ENCODE results near the gene SPSB1. TPM values are rescaled to one million over a fixed set of nuclear protein-coding genes. Genes with fewer than 3 reads are reported as not detected.

Gene SPSB1
- total and polyA plus RNA-seq, 2 of the 4 experiments (the other 2 are of a cell fraction): 16.7 to 19.8 TPM

DNA sequence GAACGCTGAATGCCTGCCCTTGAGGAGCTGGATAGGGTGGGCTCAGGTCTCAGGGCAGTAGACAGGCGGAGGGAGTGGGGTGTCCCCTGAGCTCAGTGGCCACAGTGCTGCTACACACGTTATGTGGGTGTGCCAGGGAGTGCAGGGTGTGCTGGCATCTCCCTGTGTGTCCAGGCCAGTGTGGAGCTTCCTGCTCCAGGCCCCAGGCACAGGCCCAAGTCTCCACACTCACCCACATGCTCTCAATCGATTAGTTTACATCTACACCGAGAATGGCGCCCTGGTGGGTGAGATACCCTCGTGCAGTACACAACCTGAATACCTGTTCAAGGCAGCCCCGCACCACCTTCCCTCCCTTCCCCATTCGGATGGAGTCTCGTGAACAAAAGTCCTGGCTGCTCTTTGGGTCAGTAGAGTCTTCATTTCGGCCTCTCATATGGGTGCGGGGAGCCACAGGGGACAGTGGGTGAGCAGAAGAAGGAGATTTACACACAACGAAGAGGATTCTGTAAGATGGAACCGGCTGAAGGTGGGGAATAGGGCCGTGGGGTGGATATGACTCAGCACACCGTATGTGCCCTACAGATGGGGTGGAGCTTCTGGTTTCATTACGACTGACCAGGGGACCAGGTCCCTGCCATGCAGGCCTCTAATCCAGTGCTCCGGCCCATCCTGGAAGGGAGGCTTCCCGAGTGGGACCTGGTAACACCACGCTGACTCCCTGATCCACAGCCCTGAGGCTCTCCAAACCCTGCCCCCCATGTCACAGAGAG lies 93.3 kb downstream of the SPSB1 start:
- peak overlapping the region; percentile 72 for H2AFZ ChIP-seq (replicated peaks; ENCODE audit: low read length, poor library complexity)
- H4K20me1 ChIP-seq (ENCODE audit: insufficient read depth, low read length): no peaks in the 10 kb centered on the region
- ATAC-seq (ENCODE audit: low read depth): no peak
- no peak overlapping the region for H3K4me3 ChIP-seq (ENCODE audit: insufficient read depth, low read depth, low read length)
- no peak overlapping the region for H3K4me2 ChIP-seq (ENCODE audit: low read depth, low read length)
- H3K9me3 ChIP-seq (ENCODE audit: control insufficient read depth, insufficient read depth, low read length): no peaks in the 10 kb centered on the region
- no peak for DNase-seq
- no peak overlapping the region for H3K23ac ChIP-seq (ENCODE audit: low read depth, low read length)
- peaks cover 9% of the 10 kb centered on the region for H3K27me3 ChIP-seq (ENCODE audit: control insufficient read depth, insufficient read depth, low read length)
- dilution Hi-C loops (cut with HindIII; ENCODE audit: low sequenced_read_pairs, unreplicated experiment): no loop called here
- H2BK5ac ChIP-seq (ENCODE audit: low read depth, low read length, poor library complexity, severe bottlenecking): no peak overlapping the region
- in situ Hi-C loops (cut with MboI; ENCODE audit: low sequenced_read_pairs): no loop called here
- no peak overlapping the region for H3K56ac ChIP-seq (ENCODE audit: extremely low read depth, insufficient read depth, low read length)
- H4K8ac ChIP-seq (ENCODE audit: low read depth in 2 of 2, low read length in 2 of 2): no peak overlapping the region
- H3K27ac ChIP-seq (ENCODE audit: insufficient read depth, low read length): no peak overlapping the region
- no peak overlapping the region for H3K9ac ChIP-seq (ENCODE audit: low read depth, low read length)
- no peak overlapping the region for H2AK5ac ChIP-seq (ENCODE audit: low read depth, low read length)
- H2BK120ac ChIP-seq (ENCODE audit: low read depth, low read length): no peak overlapping the region
- no peaks in the 10 kb centered on the region for H3K79me1 ChIP-seq (ENCODE audit: low read depth in 1 of 2, low read length in 2 of 2)
- H2BK20ac ChIP-seq (ENCODE audit: low read depth, low read length): no peak overlapping the region
- no peaks in the 10 kb centered on the region; the same call in 1 of the 2 replicates for H3K9me1 ChIP-seq (ENCODE audit: insufficient read depth, low read length)
- ChIA-PET POLR2A (ENCODE audit: unreplicated experiment) (no interaction called here), CTCF (interaction anchor here (1.2 kb wide), 1 partner anchor 11 kb away, joined by 3 read pairs; no protein-coding TSS in a partner anchor)
- no peaks in the 10 kb centered on the region for H3K36me3 ChIP-seq (ENCODE audit: control insufficient read depth, insufficient read depth, low read length)
- H3K4me1 ChIP-seq (ENCODE audit: control insufficient read depth, insufficient read depth, low read length): peaks cover 2% of the 10 kb centered on the region; the same call in 1 of the 2 replicates
- WGBS, 2 experiments (ENCODE audit: extremely low coverage in 2 of 2, insufficient read length in 1 of 2): 89% methylated on average over 5 of the region's 20 CpGs; no CpG with 5 or more reads in 1 of the 2 experiments
- H2AK9ac ChIP-seq (replicated peaks; ENCODE audit: low read depth, low read length, poor library complexity): no peak overlapping the region
- no peak overlapping the region for H3K14ac ChIP-seq (replicated peaks; ENCODE audit: low read depth, low read length)
- BruUV-seq (replicated peaks): no TSS peak
- no peak overlapping the region for H3K18ac ChIP-seq (ENCODE audit: low read depth, low read length)
- no peak overlapping the region for H3K4ac ChIP-seq (ENCODE audit: low read depth, low read length)
- intact Hi-C loops (cut with micrococcal nuclease): no loop called here
- no peak overlapping the region for H4K5ac ChIP-seq (ENCODE audit: low read depth, low read length)
- no peak overlapping the region for H4K91ac ChIP-seq (ENCODE audit: insufficient read depth, low read depth, low read length)
- H2BK15ac ChIP-seq (ENCODE audit: low read depth, low read length): no peak overlapping the region
- TF ChIP-seq, protein P1, sequence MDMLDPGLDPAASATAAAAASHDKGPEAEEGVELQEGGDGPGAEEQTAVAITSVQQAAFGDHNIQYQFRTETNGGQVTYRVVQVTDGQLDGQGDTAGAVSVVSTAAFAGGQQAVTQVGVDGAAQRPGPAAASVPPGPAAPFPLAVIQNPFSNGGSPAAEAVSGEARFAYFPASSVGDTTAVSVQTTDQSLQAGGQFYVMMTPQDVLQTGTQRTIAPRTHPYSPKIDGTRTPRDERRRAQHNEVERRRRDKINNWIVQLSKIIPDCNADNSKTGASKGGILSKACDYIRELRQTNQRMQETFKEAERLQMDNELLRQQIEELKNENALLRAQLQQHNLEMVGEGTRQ (IDR thresholded peaks at IDR 0.05; ENCODE audit: low read depth, low read length): no peak
- no peak for TF ChIP-seq RFX5 (IDR thresholded peaks at IDR 0.05; ENCODE audit: low read depth, low read length)
- no peak for TF ChIP-seq POLR2A (IDR thresholded peaks at IDR 0.05; ENCODE audit: low read depth, low read length)
- no peak for TF ChIP-seq MAFK (IDR thresholded peaks at IDR 0.05; ENCODE audit: low read depth, low read length)
- TF ChIP-seq CHD1 (IDR thresholded peaks at IDR 0.05; ENCODE audit: low read depth, low read length): no peak
- TF ChIP-seq BHLHE40 (IDR thresholded peaks at IDR 0.05; ENCODE audit: low read depth, low read length): no peak
- no peak for TF ChIP-seq MAZ (IDR thresholded peaks at IDR 0.05; ENCODE audit: borderline replicate concordance, low read depth, low read length)
- no peak for TF ChIP-seq NFE2L2 (IDR thresholded peaks at IDR 0.05; ENCODE audit: low read depth, low read length)
- TF ChIP-seq MXI1 (IDR thresholded peaks at IDR 0.05; ENCODE audit: borderline replicate concordance, low read depth, low read length): no peak
- TF ChIP-seq CEBPB (IDR thresholded peaks at IDR 0.05; ENCODE audit: low read depth, low read length): no peak
- TF ChIP-seq RAD21 (IDR thresholded peaks at IDR 0.05; ENCODE audit: low read length): no peak
- no peak for TF ChIP-seq RCOR1 (IDR thresholded peaks at IDR 0.05; ENCODE audit: insufficient replicate concordance, low read length)
- TF ChIP-seq, protein P2, sequence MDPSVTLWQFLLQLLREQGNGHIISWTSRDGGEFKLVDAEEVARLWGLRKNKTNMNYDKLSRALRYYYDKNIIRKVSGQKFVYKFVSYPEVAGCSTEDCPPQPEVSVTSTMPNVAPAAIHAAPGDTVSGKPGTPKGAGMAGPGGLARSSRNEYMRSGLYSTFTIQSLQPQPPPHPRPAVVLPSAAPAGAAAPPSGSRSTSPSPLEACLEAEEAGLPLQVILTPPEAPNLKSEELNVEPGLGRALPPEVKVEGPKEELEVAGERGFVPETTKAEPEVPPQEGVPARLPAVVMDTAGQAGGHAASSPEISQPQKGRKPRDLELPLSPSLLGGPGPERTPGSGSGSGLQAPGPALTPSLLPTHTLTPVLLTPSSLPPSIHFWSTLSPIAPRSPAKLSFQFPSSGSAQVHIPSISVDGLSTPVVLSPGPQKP (IDR thresholded peaks at IDR 0.05; ENCODE audit: borderline replicate concordance, low read depth, low read length): no peak
- TF ChIP-seq FOS (IDR thresholded peaks at IDR 0.05; ENCODE audit: low read depth, low read length): no peak
- TF ChIP-seq, protein P3, sequence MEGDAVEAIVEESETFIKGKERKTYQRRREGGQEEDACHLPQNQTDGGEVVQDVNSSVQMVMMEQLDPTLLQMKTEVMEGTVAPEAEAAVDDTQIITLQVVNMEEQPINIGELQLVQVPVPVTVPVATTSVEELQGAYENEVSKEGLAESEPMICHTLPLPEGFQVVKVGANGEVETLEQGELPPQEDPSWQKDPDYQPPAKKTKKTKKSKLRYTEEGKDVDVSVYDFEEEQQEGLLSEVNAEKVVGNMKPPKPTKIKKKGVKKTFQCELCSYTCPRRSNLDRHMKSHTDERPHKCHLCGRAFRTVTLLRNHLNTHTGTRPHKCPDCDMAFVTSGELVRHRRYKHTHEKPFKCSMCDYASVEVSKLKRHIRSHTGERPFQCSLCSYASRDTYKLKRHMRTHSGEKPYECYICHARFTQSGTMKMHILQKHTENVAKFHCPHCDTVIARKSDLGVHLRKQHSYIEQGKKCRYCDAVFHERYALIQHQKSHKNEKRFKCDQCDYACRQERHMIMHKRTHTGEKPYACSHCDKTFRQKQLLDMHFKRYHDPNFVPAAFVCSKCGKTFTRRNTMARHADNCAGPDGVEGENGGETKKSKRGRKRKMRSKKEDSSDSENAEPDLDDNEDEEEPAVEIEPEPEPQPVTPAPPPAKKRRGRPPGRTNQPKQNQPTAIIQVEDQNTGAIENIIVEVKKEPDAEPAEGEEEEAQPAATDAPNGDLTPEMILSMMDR (conservative IDR thresholded peaks at IDR 0.05; ENCODE audit: low read depth, low read length): no peak

Measured in IMR-90 (cell line).